Subcutaneous abdominal adipose tissue (tissue), 5 donors: ENCODE data around the gene PSMD5.

ENCODE experiments used
- H3K27ac ChIP-seq: one replicate; pipeline ENCODE4 v1.7.0; 2013; ENCODE audit warnings: low read depth, mild to moderate bottlenecking, inconsistent platforms, low read length, moderate library complexity
- H3K27me3 ChIP-seq, 5 donors: one replicate each; pipeline ENCODE4 v1.7.0; 2013; ENCODE audit warnings: low read length in 5 of 5, inconsistent platforms in 1 of 5; ENCODE audit not compliant: control insufficient read depth in 5 of 5, insufficient read depth in 4 of 5
- H3K36me3 ChIP-seq, 5 donors: one replicate each; pipeline ENCODE4 v1.7.0; 2013; ENCODE audit warnings: low read length in 5 of 5; ENCODE audit not compliant: control insufficient read depth in 5 of 5, insufficient read depth in 5 of 5
- H3K4me1 ChIP-seq, 5 donors: one replicate each; pipeline ENCODE4 v1.7.0; 2013; ENCODE audit warnings: low read length in 5 of 5, mild to moderate bottlenecking in 3 of 5, moderate library complexity in 1 of 5; ENCODE audit not compliant: control insufficient read depth in 5 of 5, insufficient read depth in 5 of 5
- H3K4me3 ChIP-seq, 5 donors: one replicate each; pipeline ENCODE4 v1.7.0; 2013; ENCODE audit warnings: low read length in 5 of 5, low read depth in 1 of 5
- H3K9ac ChIP-seq, 5 donors: one replicate each; pipeline ENCODE4 v1.7.0; 2013; ENCODE audit warnings: low read length in 5 of 5, mild to moderate bottlenecking in 4 of 5, moderate library complexity in 3 of 5
- H3K9me3 ChIP-seq, 5 donors: one replicate each; pipeline ENCODE4 v1.7.0; 2013; ENCODE audit warnings: low read length in 5 of 5; ENCODE audit not compliant: control insufficient read depth in 5 of 5
- donor health status: healthy.
- donor health status: healthy.
- donor health status: healthy.
- donor health status: healthy.
- donor health status: healthy.

The PSMD5 gene

DNA sequence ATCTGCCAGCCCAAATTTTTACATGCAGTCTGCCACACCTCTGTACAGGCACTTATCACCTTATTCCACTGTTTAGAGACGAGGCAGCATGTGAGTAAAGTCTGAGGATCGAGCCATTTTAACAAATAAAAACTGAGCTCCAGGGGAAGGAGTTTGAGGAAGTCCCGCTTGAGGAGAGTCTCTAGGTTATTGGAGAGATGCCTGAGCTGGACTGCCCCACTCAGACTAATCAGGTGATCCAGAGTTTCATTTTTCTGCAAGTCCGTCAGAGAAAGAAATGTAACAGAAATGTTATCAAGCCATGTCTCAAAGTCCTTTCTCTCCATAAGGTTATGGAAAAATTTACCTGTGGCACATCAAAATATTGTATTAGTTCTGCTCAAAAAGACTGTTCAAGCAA, 54.8 kb downstream of the PSMD5 start:
- Histone ChIP-seq H3K9me3 (no peaks in the 10 kb centered on the region), H3K27ac (no peak overlapping the region), H3K36me3 (peaks cover 7 to 27% (median 17%) of the 10 kb centered on the region in 5 donors), H3K4me3 (no peak overlapping the region), H3K9ac (peak overlapping the region in 1 of 5 donors; percentile 24), H3K27me3 (no peaks in the 10 kb centered on the region), H3K4me1 (peaks cover 0 to 31% (median 25%) of the 10 kb centered on the region in 5 donors)

GRCh38 chr9:120783602-120784047, 59.1 kb downstream of the PSMD5 start:
- no peak overlapping the region for H3K4me3 ChIP-seq
- peak overlapping the region in 1 of 5 donors; percentile 46 for H3K9ac ChIP-seq
- no peaks in the 10 kb centered on the region for H3K9me3 ChIP-seq
- peaks cover 13 to 30% (median 15%) of the 10 kb centered on the region in 5 donors for H3K36me3 ChIP-seq
- peak overlapping the region; percentile 12 for H3K27ac ChIP-seq
- H3K27me3 ChIP-seq = no peaks in the 10 kb centered on the region
- H3K4me1 ChIP-seq = peaks cover 0 to 22% (median 5%) of the 10 kb centered on the region in 5 donors

- H3K9me3 ChIP-seq = no peaks in the 10 kb centered on the region
- H3K9ac ChIP-seq = no peak overlapping the region
- no peak overlapping the region for H3K4me3 ChIP-seq
- peaks cover 20 to 31% (median 26%) of the 10 kb centered on the region in 5 donors for H3K36me3 ChIP-seq
- H3K4me1 ChIP-seq = peaks cover 0 to 22% (median 5%) of the 10 kb centered on the region in 5 donors
- H3K27me3 ChIP-seq = no peaks in the 10 kb centered on the region
- no peak overlapping the region for H3K27ac ChIP-seq
These were observed 61.5 kb downstream of the PSMD5 start for GRCh38 chr9:120781236-120781635.

- no peaks in the 10 kb centered on the region for H3K27me3 ChIP-seq
- H3K9ac ChIP-seq = no peak overlapping the region
- peaks cover 0 to 22% (median 5%) of the 10 kb centered on the region in 5 donors for H3K4me1 ChIP-seq
- H3K36me3 ChIP-seq = peaks cover 21 to 35% (median 30%) of the 10 kb centered on the region in 5 donors
- no peaks in the 10 kb centered on the region for H3K9me3 ChIP-seq
- no peak overlapping the region for H3K4me3 ChIP-seq
- no peak overlapping the region for H3K27ac ChIP-seq
These were observed 62.4 kb downstream of the PSMD5 start for GRCh38 chr9:120780367-120780766.

GRCh38 chr9:120779227-120779626, 63.5 kb downstream of the PSMD5 start:
- Histone ChIP-seq H3K27ac (no peak overlapping the region), H3K36me3 (peaks cover 27 to 40% (median 34%) of the 10 kb centered on the region in 5 donors), H3K9ac (no peak overlapping the region), H3K9me3 (no peaks in the 10 kb centered on the region), H3K27me3 (no peaks in the 10 kb centered on the region), H3K4me3 (no peak overlapping the region), H3K4me1 (peaks cover 0 to 21% (median 5%) of the 10 kb centered on the region in 5 donors)

DNA sequence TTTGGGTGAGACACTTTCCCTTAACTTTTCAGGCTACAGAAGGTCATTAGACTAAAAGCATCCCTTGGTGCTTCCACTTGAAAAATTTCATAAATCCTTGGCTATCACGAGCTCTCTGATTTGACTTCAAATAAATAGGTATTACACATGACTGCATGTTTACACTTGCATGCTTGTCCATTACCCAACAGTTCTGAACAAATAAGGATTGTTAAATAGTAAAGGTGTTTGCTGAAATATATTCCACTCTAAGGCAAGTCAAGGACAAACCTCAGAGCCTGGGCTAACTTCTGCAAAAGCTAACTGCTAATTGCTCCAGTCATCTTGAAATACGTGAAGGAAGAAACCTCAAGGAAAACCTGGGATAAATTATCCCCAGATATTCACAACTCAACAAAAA, 64.0 kb downstream of the PSMD5 start:
- no peaks in the 10 kb centered on the region for H3K9me3 ChIP-seq
- H3K9ac ChIP-seq = no peak overlapping the region
- no peaks in the 10 kb centered on the region for H3K27me3 ChIP-seq
- no peak overlapping the region for H3K4me3 ChIP-seq
- peaks cover 27 to 42% (median 34%) of the 10 kb centered on the region in 5 donors for H3K36me3 ChIP-seq
- no peak overlapping the region for H3K27ac ChIP-seq
- H3K4me1 ChIP-seq = peaks cover 0 to 17% (median 5%) of the 10 kb centered on the region in 5 donors

GRCh38 chr9:120777229-120777628, 65.5 kb downstream of the PSMD5 start:
- Histone ChIP-seq H3K27me3 (no peaks in the 10 kb centered on the region), H3K9ac (no peak overlapping the region), H3K27ac (no peak overlapping the region), H3K36me3 (peaks cover 31 to 55% (median 37%) of the 10 kb centered on the region in 5 donors), H3K9me3 (no peaks in the 10 kb centered on the region), H3K4me1 (peaks cover 0 to 10% (median 2%) of the 10 kb centered on the region in 5 donors), H3K4me3 (no peak overlapping the region)

DNA sequence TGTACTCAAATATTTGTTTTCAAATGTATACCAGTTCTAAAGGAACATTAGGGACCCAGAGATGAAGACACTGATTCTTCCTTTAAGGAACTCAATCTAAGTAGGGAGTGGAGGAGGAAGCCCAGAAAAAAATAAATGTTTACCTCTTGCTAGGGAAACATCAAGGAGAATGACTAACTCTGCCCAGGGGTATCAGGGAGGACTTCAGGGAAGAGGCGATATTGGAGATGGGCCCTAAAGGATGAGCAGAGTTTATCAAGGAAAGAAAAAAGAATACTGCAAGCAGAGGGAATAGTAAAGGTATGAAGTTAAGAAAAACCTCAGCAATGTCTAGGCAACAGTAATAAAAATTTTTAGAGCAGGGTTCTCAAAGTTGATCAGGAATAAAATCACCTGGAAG, 65.9 kb downstream of the PSMD5 start:
- H3K4me3 ChIP-seq = no peak overlapping the region
- H3K36me3 ChIP-seq = peaks cover 31 to 55% (median 37%) of the 10 kb centered on the region in 5 donors
- no peaks in the 10 kb centered on the region for H3K27me3 ChIP-seq
- no peaks in the 10 kb centered on the region for H3K9me3 ChIP-seq
- peaks cover 0 to 10% (median 2%) of the 10 kb centered on the region in 5 donors for H3K4me1 ChIP-seq
- no peak overlapping the region for H3K9ac ChIP-seq
- H3K27ac ChIP-seq = no peak overlapping the region

GRCh38 chr9:120775859-120776258, 66.9 kb downstream of the PSMD5 start:
- Histone ChIP-seq H3K27me3 (no peaks in the 10 kb centered on the region), H3K9me3 (no peaks in the 10 kb centered on the region), H3K27ac (no peak overlapping the region), H3K9ac (no peak overlapping the region), H3K36me3 (peaks cover 37 to 63% (median 43%) of the 10 kb centered on the region in 5 donors), H3K4me1 (peaks cover 0 to 3% (median 0%) of the 10 kb centered on the region in 5 donors), H3K4me3 (no peak overlapping the region)

- Histone ChIP-seq H3K27ac (no peak overlapping the region), H3K9ac (no peak overlapping the region), H3K36me3 (peaks cover 44 to 67% (median 50%) of the 10 kb centered on the region in 5 donors)
These were observed 68.0 kb downstream of the PSMD5 start for GRCh38 chr9:120774719-120775118.

More at GRCh38 chr9:120774719-120775118, 68.0 kb downstream of the PSMD5 start:
- Histone ChIP-seq H3K9me3 (no peaks in the 10 kb centered on the region), H3K27me3 (no peaks in the 10 kb centered on the region), H3K4me3 (no peak overlapping the region), H3K4me1 (no peaks in the 10 kb centered on the region)
